OCI-LY7 (cell line): ENCODE measurements around the gene DESI1. TPM values are rescaled to one million over a fixed set of nuclear protein-coding genes. Genes with fewer than 3 reads are reported as not detected.

Source experiments
- BruUV-seq: library from RNA; stranded (reverse); fragments of 400-500 nt; replicated peaks from 2 replicates; lab custom pipeline; 2021; lab: Mats Ljungman, UMichigan
- CTCF ChIA-PET: fragments of 300-600 bp; sonication (Branson Sonifier 250); formaldehyde crosslinking; loops from one replicate; lab custom pipeline; 2022; ENCODE audit warnings: antibody characterized with exemption; ENCODE audit not compliant: unreplicated experiment; lab: Charles Lee
- POLR2A ChIA-PET: fragments of 300-600 bp; sonication (Branson Sonifier 250); formaldehyde crosslinking; loops from one replicate; lab custom pipeline; 2022; ENCODE audit warnings: antibody characterized with exemption; lab: Charles Lee
- DNase-seq: peaks from one replicate; pipeline ENCODE4 v3.0.0-alpha.2; 2015; ENCODE audit warnings: low spot score
- H2AFZ ChIP-seq: fragments of 200-600 bp; sonication (generic), shearing (Covaris generic); 2 replicates; pipeline ENCODE4 v1.6.1; 2014; ENCODE audit warnings: mild to moderate bottlenecking, antibody characterized with exemption, low read length, moderate library complexity
- H3K27ac ChIP-seq: fragments of 200-600 bp; sonication (generic); 2 replicates; pipeline ENCODE4 v1.5.1; 2014; ENCODE audit warnings: mixed run types, low read depth, mild to moderate bottlenecking, moderate library complexity, low read length, inconsistent platforms; ENCODE audit not compliant: poor library complexity, severe bottlenecking
- H3K36me3 ChIP-seq: fragments of 200-600 bp; sonication (generic); 2 replicates; pipeline ENCODE4 v1.6.1; 2014; ENCODE audit warnings: mild to moderate bottlenecking, antibody characterized with exemption, low read length, moderate library complexity, mixed read lengths; ENCODE audit not compliant: insufficient read depth
- H3K4me1 ChIP-seq: fragments of 200-600 bp; sonication (generic); 2 replicates; pipeline ENCODE4 v1.5.1; 2014; ENCODE audit warnings: mild to moderate bottlenecking, low read length; ENCODE audit not compliant: insufficient read depth, poor library complexity, severe bottlenecking
- H3K4me2 ChIP-seq: fragments of 200-600 bp; sonication (generic); 2 replicates; pipeline ENCODE4 v1.6.1; 2014; ENCODE audit warnings: mild to moderate bottlenecking, low read length
- H3K4me3 ChIP-seq: fragments of 200-600 bp; sonication (generic); 2 replicates; pipeline ENCODE4 v1.5.1; 2014; ENCODE audit warnings: mild to moderate bottlenecking, low read depth, low read length; ENCODE audit not compliant: poor library complexity, severe bottlenecking
- H3K79me2 ChIP-seq: fragments of 200-600 bp; sonication (generic); 2 replicates; pipeline ENCODE4 v1.6.1; 2016; ENCODE audit warnings: low read depth, mild to moderate bottlenecking, low read length, moderate library complexity, mixed read lengths; ENCODE audit not compliant: insufficient read depth
- H3K9me2 ChIP-seq: fragments of 200-600 bp; sonication (generic); 2 replicates; pipeline ENCODE4 v1.6.1; 2016; ENCODE audit warnings: mild to moderate bottlenecking, low read length, mixed read lengths; ENCODE audit not compliant: insufficient read depth
- H3K9me3 ChIP-seq: fragments of 200-600 bp; sonication (generic); 2 replicates; pipeline ENCODE4 v1.6.1; 2014; ENCODE audit warnings: mild to moderate bottlenecking, mixed run types, low read length, mixed read lengths
- H4K20me1 ChIP-seq: fragments of 200-600 bp; sonication (generic); 2 replicates; pipeline ENCODE4 v1.6.1; 2014; ENCODE audit warnings: mild to moderate bottlenecking, antibody characterized with exemption, low read length, moderate library complexity, mixed read lengths; ENCODE audit not compliant: insufficient read depth
- CTCF ChIP-seq: fragments of 200-600 bp; sonication (generic); conservative IDR thresholded peaks from 2 replicates; pipeline ENCODE4 v1.5.1; 2014; ENCODE audit warnings: mild to moderate bottlenecking, antibody characterized with exemption, low read length, moderate library complexity, mixed read lengths
- EZH2phosphoT487 ChIP-seq: fragments of 200-600 bp; sonication (generic); IDR thresholded peaks from 2 replicates; pipeline ENCODE4 v1.6.1; 2018; ENCODE audit warnings: low read depth, borderline replicate concordance, mild to moderate bottlenecking, mixed run types, antibody characterized with exemption, low read length, moderate library complexity, mixed read lengths
- intact Hi-C: fragments of 100-400 bp; cut with micrococcal nuclease; formaldehyde crosslinking; loops from one replicate; pipeline ENCODE4 v1.10.0; 2022; ENCODE audit not compliant: unreplicated experiment
- total RNA-seq, 2 experiments: library from RNA; depleted of rRNA in 1 of 2; stranded (reverse); fragments of >200 nt in 1 of 2; shearing (Covaris generic) in 1 of 2; gene quantifications; 2 replicates each; pipeline ENCODE4 v1.2.3, GENCODE V29; 2014 to 2022

Gene DESI1
- total RNA-seq, 2 experiments from 2014 or later, result 39.0 to 65.0 TPM

- H3K36me3 ChIP-seq, result peaks cover 47% of the 10 kb centered on the region
- H2AFZ ChIP-seq, result no peak overlapping the region
- CTCF ChIA-PET, result no interaction called here
- H3K4me2 ChIP-seq, result no peak overlapping the region
- no peaks in the 10 kb centered on the region for H3K9me2 ChIP-seq
- POLR2A ChIA-PET, result interaction anchor here (0.7 kb wide), 1 partner anchor 89 kb away, joined by 4 read pairs; no protein-coding TSS in a partner anchor
- peaks cover 16% of the 10 kb centered on the region; the same call in 1 of the 2 replicates for H4K20me1 ChIP-seq
- DNase-seq, result no peak
- H3K9me3 ChIP-seq, result no peaks in the 10 kb centered on the region
- H3K79me2 ChIP-seq, result peaks cover 34% of the 10 kb centered on the region
- TF ChIP-seq CTCF, result no peak
- TF ChIP-seq EZH2phosphoT487, result no peak
- no peak overlapping the region for H3K4me3 ChIP-seq
- peaks cover 12% of the 10 kb centered on the region for H3K4me1 ChIP-seq
- H3K27ac ChIP-seq, result no peak overlapping the region
- intact Hi-C loops, result no loop called here
- no TSS peak for BruUV-seq
These were observed 7.4 kb downstream of the DESI1 start for GRCh38 chr22:41613456-41613855.

- no peak overlapping the region for H2AFZ ChIP-seq
- peaks cover 54% of the 10 kb centered on the region for H3K36me3 ChIP-seq
- BruUV-seq, result no TSS peak
- no peak overlapping the region for H3K4me3 ChIP-seq
- CTCF ChIA-PET, result no interaction called here
- no peaks in the 10 kb centered on the region for H3K9me3 ChIP-seq
- no peak overlapping the region for H3K4me2 ChIP-seq
- intact Hi-C loops, result no loop called here
- DNase-seq, result no peak
- H3K4me1 ChIP-seq, result peaks cover 9% of the 10 kb centered on the region
- TF ChIP-seq EZH2phosphoT487 (no peak), CTCF (no peak)
- H4K20me1 ChIP-seq, result peaks cover 16% of the 10 kb centered on the region; the same call in 1 of the 2 replicates
- H3K9me2 ChIP-seq, result no peaks in the 10 kb centered on the region
- H3K27ac ChIP-seq, result no peak overlapping the region
- POLR2A ChIA-PET, result interaction anchor here (0.5 kb wide), 1 partner anchor 28 kb away, joined by 3 read pairs; no protein-coding TSS in a partner anchor
- H3K79me2 ChIP-seq, result peaks cover 29% of the 10 kb centered on the region
These were observed 8.1 kb downstream of the DESI1 start for GRCh38 chr22:41612603-41613306.

GRCh38 chr22:41608386-41608785 lies 12.5 kb downstream of the DESI1 start:
- ChIA-PET CTCF (no interaction called here), POLR2A (no interaction called here)
- H3K4me3 ChIP-seq, result no peak overlapping the region
- no peaks in the 10 kb centered on the region for H3K4me1 ChIP-seq
- no peak overlapping the region for H2AFZ ChIP-seq
- peaks cover 77% of the 10 kb centered on the region for H3K36me3 ChIP-seq
- no peak overlapping the region for H3K4me2 ChIP-seq
- no peak for DNase-seq
- H3K9me3 ChIP-seq, result no peaks in the 10 kb centered on the region
- no peaks in the 10 kb centered on the region for H3K9me2 ChIP-seq
- no peak overlapping the region for H3K27ac ChIP-seq
- H3K79me2 ChIP-seq, result peaks cover 3% of the 10 kb centered on the region; the same call in 1 of the 2 replicates
- no peaks in the 10 kb centered on the region for H4K20me1 ChIP-seq
- BruUV-seq, result no TSS peak
- intact Hi-C loops, result no loop called here
- TF ChIP-seq CTCF (no peak), EZH2phosphoT487 (no peak)
